GM19035 (cell line): Measurements from ENCODE around the gene STS.
"Not testable (repeated sequence)": the region's sequence is repeated elsewhere in the genome, so short reads cannot be mapped to it uniquely, and the experiment has no call there.

ENCODE experiments used
- ATAC-seq: cut with Tn5 transposase; IDR thresholded peaks from one replicate; pipeline ENCODE4 v1.9.1; 2021; ENCODE audit not compliant: unreplicated experiment

Gene STS

GRCh38 chrX:7178859-7179258 is 31.3 kb downstream of the STS start:
- ATAC-seq: not testable (repeated sequence)

GRCh38 chrX:7179446-7179845 is 31.9 kb downstream of the STS start:
- no peak for ATAC-seq

GRCh38 chrX:7184816-7185215 is 37.3 kb downstream of the STS start:
- ATAC-seq: no peak

- no peak for ATAC-seq
These were observed 41.2 kb downstream of the STS start for GRCh38 chrX:7188672-7189071.

GRCh38 chrX:7190157-7190556 is 42.6 kb downstream of the STS start:
- no peak for ATAC-seq

GRCh38 chrX:7191681-7192110 is 44.2 kb downstream of the STS start:
- ATAC-seq: no peak

- no peak for ATAC-seq
These were observed 45.4 kb downstream of the STS start for GRCh38 chrX:7192871-7193270.

- no peak for ATAC-seq
These were observed 47.1 kb downstream of the STS start for GRCh38 chrX:7194606-7195005.
